HG03342 (cell line): ENCODE data around the gene GPR15LG.

Experiments
- ATAC-seq: cut with Tn5 transposase; IDR thresholded peaks from one replicate; pipeline ENCODE4 v1.9.1; 2021; ENCODE audit warnings: mild to moderate bottlenecking, moderate library complexity; ENCODE audit not compliant: unreplicated experiment

The GPR15LG gene

GRCh38 chr10:84214046-84214572, 40.5 kb downstream of the GPR15LG start:
- no peak for ATAC-seq

- peak; percentile 88 for ATAC-seq
Observed at GRCh38 chr10:84214612-84215235, 41.1 kb downstream of the GPR15LG start.

- ATAC-seq, result no peak
Observed at GRCh38 chr10:84216834-84217233, 43.2 kb downstream of the GPR15LG start.

- no peak for ATAC-seq
Observed at GRCh38 chr10:84217746-84218145, 44.1 kb downstream of the GPR15LG start.

GRCh38 chr10:84221916-84222315, 48.3 kb downstream of the GPR15LG start:
- no peak for ATAC-seq

- no peak for ATAC-seq
Observed at GRCh38 chr10:84224411-84225028, 50.9 kb downstream of the GPR15LG start.

- ATAC-seq, result no peak
Observed at GRCh38 chr10:84225427-84226173, 52.0 kb downstream of the GPR15LG start, which contains the start of gene LRIT2. Gene LRIT2, minus strand, starts transcription at chr10:84225544. Its CDS starts 24 bp downstream, at chr10:84225520.

GRCh38 chr10:84226616-84227015, 53.0 kb downstream of the GPR15LG start:
- ATAC-seq, result no peak

GRCh38 chr10:84227810-84228209, 54.2 kb downstream of the GPR15LG start:
- ATAC-seq, result no peak

GRCh38 chr10:84230359-84230758, 56.8 kb downstream of the GPR15LG start:
- no peak for ATAC-seq

- no peak for ATAC-seq
Observed at GRCh38 chr10:84232376-84232775, 58.8 kb downstream of the GPR15LG start.

GRCh38 chr10:84233940-84234339, 60.3 kb downstream of the GPR15LG start:
- no peak for ATAC-seq

- no peak for ATAC-seq
Observed at GRCh38 chr10:84234479-84234878, 60.9 kb downstream of the GPR15LG start.
